ENCODE results near the gene EFHD2.

- TF ChIP-seq CTCF (conservative IDR thresholded peaks at IDR 0.05; ENCODE audit: low read length) (no peak), EZH2phosphoT487 (IDR thresholded peaks at IDR 0.05; ENCODE audit: borderline replicate concordance) (no peak)
Observed at GRCh38 chr1:15412843-15413242, 3.2 kb downstream of the EFHD2 start.

All from Loucy (cell line).